ENCODE data around the gene MOB3C.

Gene MOB3C

GRCh38 chr1:46637444-46638083 is 21.0 kb upstream of the MOB3C start:
- DNase-seq: no peak

- no peak for DNase-seq
Measured at GRCh38 chr1:46635205-46635604, 18.6 kb upstream of the MOB3C start.

- DNase-seq: no peak
Measured at GRCh38 chr1:46630719-46631118, 14.1 kb upstream of the MOB3C start.

- DNase-seq: no peak
Measured at GRCh38 chr1:46623743-46624644, 7.4 kb upstream of the MOB3C start.

GRCh38 chr1:46622344-46622743 is 5.7 kb upstream of the MOB3C start:
- DNase-seq: no peak

- DNase-seq: no peak
Measured at GRCh38 chr1:46621930-46622329, 5.3 kb upstream of the MOB3C start.

- no peak for DNase-seq
Measured at GRCh38 chr1:46619656-46620258, 3.1 kb upstream of the MOB3C start.

- DNase-seq: no peak
Measured at GRCh38 chr1:46618754-46619415, 2.3 kb upstream of the MOB3C start.

- no peak for DNase-seq
Measured at GRCh38 chr1:46617833-46618232, 1.2 kb upstream of the MOB3C start.

- no peak for DNase-seq
Measured at GRCh38 chr1:46617108-46617800, 643 bp upstream of the MOB3C start.

- DNase-seq: no peak
Measured at GRCh38 chr1:46615735-46616134, 876 bp downstream of the MOB3C start.

- no peak for DNase-seq
Measured at GRCh38 chr1:46615088-46615487, 1.5 kb downstream of the MOB3C start.

GRCh38 chr1:46614604-46614984 is 2.0 kb downstream of the MOB3C start:
- no peak for DNase-seq

GRCh38 chr1:46613661-46614603 is 2.7 kb downstream of the MOB3C start:
- DNase-seq: peak; percentile 28

GRCh38 chr1:46612937-46613660 is 3.5 kb downstream of the MOB3C start:
- DNase-seq: no peak

- no peak for DNase-seq
Measured at GRCh38 chr1:46611691-46612221, 4.9 kb downstream of the MOB3C start.

GRCh38 chr1:46607345-46608130 is 9.1 kb downstream of the MOB3C start:
- DNase-seq: no peak

GRCh38 chr1:46606255-46606965 is 10.2 kb downstream of the MOB3C start:
- DNase-seq: no peak

GRCh38 chr1:46605232-46605631 is 11.4 kb downstream of the MOB3C start:
- no peak for DNase-seq
